HL-60 (cell line): Measurements from ENCODE around the gene PAPPA2.

ENCODE experiments used
- CTCF ChIP-seq: IDR thresholded peaks from one replicate; pipeline ENCODE4 v1.5.1; 2011; ENCODE audit warnings: low read length, control low read depth, inconsistent platforms; ENCODE audit not compliant: insufficient read depth
- GABPA ChIP-seq: IDR thresholded peaks from 2 replicates; pipeline ENCODE4 v1.6.1; 2012; ENCODE audit warnings: low read depth
- POLR2AphosphoS5 ChIP-seq: IDR thresholded peaks from 2 replicates; pipeline ENCODE4 v1.6.1; 2012; ENCODE audit warnings: low read depth
- SPI1 ChIP-seq: IDR thresholded peaks from 2 replicates; pipeline ENCODE4 v1.6.1; 2012; ENCODE audit warnings: low read depth, mild to moderate bottlenecking, borderline replicate concordance

GRCh38 chr1:176789571-176790090 lies 326.7 kb downstream of the PAPPA2 start:
- TF ChIP-seq CTCF (no peak), GABPA (no peak), SPI1 (no peak), POLR2AphosphoS5 (no peak)
